SK-N-SH (cell line): ENCODE data around the gene LUC7L3. TPM values are rescaled to one million over a fixed set of nuclear protein-coding genes. Genes with fewer than 3 reads are reported as not detected.
A peak's percentile ranks its signal among the peaks of the same experiment; 100 is the strongest.

Experiments used
- CTCF ChIA-PET: fragments of 300-600, 350-600 bp; formaldehyde crosslinking; extraction: SDS; loops from one replicate; lab custom pipeline; 2021; lab: Yijun Ruan, JAX
- POLR2A ChIA-PET: fragments of 350-600 bp; sonication (Branson Sonifier 250); formaldehyde crosslinking; extraction: SDS; loops from one replicate; lab custom pipeline; 2020; ENCODE audit warnings: antibody characterized with exemption, inconsistent platforms; lab: Yijun Ruan, JAX
- DNase-seq: peaks from one replicate; pipeline ENCODE4 v3.0.0; 2012
- H2AFZ ChIP-seq: fragments of 200-600 bp; sonication (generic); 2 replicates; pipeline ENCODE4 v1.8.1; 2016; ENCODE audit warnings: antibody characterized with exemption, mild to moderate bottlenecking, low read depth
- H3F3A ChIP-seq: fragments of 200-600 bp; sonication (generic); replicated peaks from 2 replicates; pipeline ENCODE3; 2016; ENCODE audit warnings: antibody characterized with exemption, mild to moderate bottlenecking; ENCODE audit not compliant: insufficient read depth
- H3K27ac ChIP-seq, 2 experiments: fragments of 200-500 bp in 1 of 2; fragments of 200-600 bp in 1 of 2; sonication (Bioruptor generic) in 1 of 2; sonication (generic), shearing (Covaris generic) in 1 of 2; 2 replicates each; pipeline versions ENCODE4 v1.5.1 to v1.6.1; 2014 to 2016; ENCODE audit warnings: low read depth in 2 of 2, inconsistent platforms in 1 of 2, low read length in 1 of 2, mild to moderate bottlenecking in 1 of 2, mixed read lengths in 1 of 2
- H3K27me3 ChIP-seq: fragments of 200-600 bp; sonication (generic), shearing (Covaris generic); 2 replicates; pipeline ENCODE4 v1.6.1; 2016; ENCODE audit warnings: mixed run types; ENCODE audit not compliant: insufficient read depth
- H3K36me3 ChIP-seq, 2 experiments: fragments of 200-500 bp in 1 of 2; fragments of 200-600 bp in 1 of 2; sonication (Bioruptor generic) in 1 of 2; sonication (generic) in 1 of 2; replicated peaks in 1 of 2; 2 replicates each; pipeline versions ENCODE3 to v1.5.1; 2014 to 2016; ENCODE audit warnings: low read length in 1 of 2, mild to moderate bottlenecking in 1 of 2; ENCODE audit not compliant: insufficient read depth in 2 of 2, control insufficient read depth in 1 of 2
- H3K4me1 ChIP-seq, 2 experiments: fragments of 200-500 bp in 1 of 2; fragments of 200-600 bp in 1 of 2; sonication (Bioruptor generic) in 1 of 2; sonication (generic), shearing (Covaris generic) in 1 of 2; 2 replicates each; pipeline versions ENCODE4 v1.5.1 to v1.6.1; 2014 to 2016; ENCODE audit warnings: low read depth in 1 of 2, low read length in 1 of 2, mixed run types in 1 of 2; ENCODE audit not compliant: insufficient read depth in 2 of 2, control insufficient read depth in 1 of 2
- H3K4me2 ChIP-seq: fragments of 200-600 bp; sonication (generic), shearing (Covaris generic); 2 replicates; pipeline ENCODE4 v1.6.1; 2017; ENCODE audit warnings: mixed run types
- H3K4me3 ChIP-seq, 2 experiments: fragments of 200-500 bp in 1 of 2; fragments of 200-600 bp in 1 of 2; sonication (Bioruptor generic) in 1 of 2; sonication (generic), shearing (Covaris generic) in 1 of 2; 2 replicates each; pipeline versions ENCODE4 v1.5.1 to v1.8.1; 2014 to 2016; ENCODE audit warnings: low read depth in 2 of 2, inconsistent platforms in 1 of 2, low read length in 1 of 2, mild to moderate bottlenecking in 1 of 2, mixed read lengths in 1 of 2, moderate library complexity in 1 of 2
- H3K79me2 ChIP-seq: fragments of 200-600 bp; sonication (generic); 2 replicates; pipeline ENCODE4 v1.8.1; 2017; ENCODE audit warnings: mild to moderate bottlenecking; ENCODE audit not compliant: insufficient read depth
- H3K9ac ChIP-seq: fragments of 200-600 bp; sonication (generic); 2 replicates; pipeline ENCODE4 v1.6.1; 2017; ENCODE audit warnings: mixed run types
- H3K9me2 ChIP-seq: fragments of 200-600 bp; sonication (generic); 2 replicates; pipeline ENCODE4 v1.6.1; 2017; ENCODE audit warnings: mixed run types
- H3K9me3 ChIP-seq: fragments of 200-600 bp; sonication (generic); 2 replicates; pipeline ENCODE4 v1.6.1; 2017; ENCODE audit warnings: mixed run types, mild to moderate bottlenecking, moderate library complexity
- H4K20me1 ChIP-seq: fragments of 200-600 bp; sonication (generic); 2 replicates; pipeline ENCODE4 v1.6.1; 2017; ENCODE audit warnings: mild to moderate bottlenecking, mixed run types; ENCODE audit not compliant: insufficient read depth
- FOXM1 ChIP-seq: IDR thresholded peaks from 2 replicates; pipeline ENCODE4 v1.4.0; 2012; ENCODE audit warnings: low read depth, mild to moderate bottlenecking
- GABPA ChIP-seq: IDR thresholded peaks from 2 replicates; pipeline ENCODE4 v1.4.0; 2012; ENCODE audit warnings: low read depth, mild to moderate bottlenecking
- MAX ChIP-seq: IDR thresholded peaks from 2 replicates; pipeline ENCODE4 v1.4.0; 2012; ENCODE audit warnings: low read depth
- MXI1 ChIP-seq: IDR thresholded peaks from 2 replicates; pipeline ENCODE4 v1.6.1; 2012; ENCODE audit warnings: mild to moderate bottlenecking, low read depth, low read length, improper control_type of control experiment
- PBX3 ChIP-seq: IDR thresholded peaks from 2 replicates; pipeline ENCODE4; 2012
- REST ChIP-seq: IDR thresholded peaks from 2 replicates; pipeline ENCODE4 v1.6.1; 2012; ENCODE audit warnings: mild to moderate bottlenecking, low read depth, low read length, moderate library complexity
- RXRA ChIP-seq: IDR thresholded peaks from 2 replicates; pipeline ENCODE4 v1.4.0; 2012; ENCODE audit warnings: low read depth, mild to moderate bottlenecking, borderline replicate concordance
- SIN3A ChIP-seq: IDR thresholded peaks from 2 replicates; pipeline ENCODE4 v1.6.1; 2012; ENCODE audit warnings: low read depth, mild to moderate bottlenecking, low read length, moderate library complexity, borderline replicate concordance
- SMC3 ChIP-seq: IDR thresholded peaks from 2 replicates; pipeline ENCODE4 v1.6.1; 2012; ENCODE audit warnings: low read depth, low read length, improper control_type of control experiment
- TCF12 ChIP-seq: IDR thresholded peaks from 2 replicates; pipeline ENCODE4 v1.4.0; 2012
- USF1 ChIP-seq: IDR thresholded peaks from 2 replicates; pipeline ENCODE4 v1.4.0; 2012; ENCODE audit warnings: low read depth, borderline replicate concordance
- USF2 ChIP-seq: fragments of 150-350 bp; IDR thresholded peaks from 2 replicates; pipeline ENCODE4 v1.6.1; 2017; ENCODE audit warnings: antibody characterized with exemption, low read length, low read depth, borderline replicate concordance
- YY1 ChIP-seq: IDR thresholded peaks from 2 replicates; pipeline ENCODE4 v1.4.0; 2012; ENCODE audit warnings: low read depth, mild to moderate bottlenecking
- WGBS: methylation state at CpG from one replicate; pipeline ENCODE4 v1.1.6; 2017; ENCODE audit warnings: low lambda C conversion rate; 5-methylcytosine and 5-hydroxymethylcytosine counted together
- polyA plus RNA-seq, 3 experiments: library from polyadenylated mRNA; depleted of rRNA; stranded (reverse); fragments of >200 nt; gene quantifications; 2 replicates each; pipeline ENCODE4 v1.2.3, GENCODE V29; 2012

LUC7L3 gene
- polyA plus RNA-seq, 1 of the 3 experiments (the other 2 are of a cell fraction), result 154 TPM

- TF ChIP-seq USF2, result no peak
- no peak for TF ChIP-seq YY1
- no peak for TF ChIP-seq TCF12
- TF ChIP-seq FOXM1, result no peak
- no peak for TF ChIP-seq GABPA
- TF ChIP-seq MXI1, result no peak
Observed at GRCh38 chr17:50719924-50720794, 756 bp downstream of the LUC7L3 start (continued).

- peak; percentile 56 for DNase-seq
- H3K27ac ChIP-seq, result peak overlapping the region; percentile 9 to 98; a peak in 2 of 4 replicates
- 10% methylated on average over 7 of the region's 7 CpGs for WGBS
- peak overlapping the region; percentile 95 for H3K9ac ChIP-seq
- H3F3A ChIP-seq, result peaks cover 13% of the 10 kb centered on the region
- TF ChIP-seq GABPA (peak; percentile 74), MXI1 (peak; percentile 91), YY1 (no peak), USF1 (no peak), SIN3A (no peak), RXRA (no peak)
- TF ChIP-seq, all 33 proteins: peak for 2
- Histone ChIP-seq H4K20me1 (peaks cover 67% of the 10 kb centered on the region), H3K4me2 (peak overlapping the region; percentile 72), H3K9me3 (no peaks in the 10 kb centered on the region), H3K27me3 (no peaks in the 10 kb centered on the region), H2AFZ (no peak overlapping the region), H3K79me2 (peaks cover 70% of the 10 kb centered on the region), H3K4me3 (peak overlapping the region; percentile 68 to 86), H3K4me1 (peaks cover 4 to 6% of the 10 kb centered on the region in 2 experiments; a peak in 2 of 4 replicates), H3K36me3 (peaks cover 2 to 8% of the 10 kb centered on the region in 2 experiments), H3K9me2 (no peaks in the 10 kb centered on the region)
- CTCF ChIA-PET, result interaction anchor here (0.6 to 1.6 kb wide), 3 partner anchors 19 to 91 kb away, joined by 3 to 5 read pairs (median 4); no protein-coding TSS in a partner anchor
- POLR2A ChIA-PET, result no interaction called here
Observed at GRCh38 chr17:50721194-50722010, 2.0 kb downstream of the LUC7L3 start.

- H3K27ac ChIP-seq, result no peak overlapping the region
- H3K4me1 ChIP-seq, result peaks cover 8% of the 10 kb centered on the region in 2 experiments; a peak in 2 of 4 replicates
- peak overlapping the region; percentile 72 for H3K4me2 ChIP-seq
- no peak overlapping the region for H2AFZ ChIP-seq
- no peak overlapping the region for H3K9ac ChIP-seq
- no peaks in the 10 kb centered on the region for H3K9me2 ChIP-seq
- H3K4me3 ChIP-seq, result peak overlapping the region in 1 of 2 experiments; percentile 2; a peak in 1 of 4 replicates
- H3F3A ChIP-seq, result peaks cover 13% of the 10 kb centered on the region
- no peak for TF ChIP-seq MXI1
- TF ChIP-seq MAX, result no peak
- no peak for TF ChIP-seq PBX3
- TF ChIP-seq REST, result no peak
- TF ChIP-seq YY1, result no peak
- TF ChIP-seq SMC3, result no peak
- no peaks in the 10 kb centered on the region for H3K9me3 ChIP-seq
- no peaks in the 10 kb centered on the region for H3K27me3 ChIP-seq
- 34% methylated on average over 3 of the region's 3 CpGs for WGBS
- ChIA-PET CTCF (interaction anchor here (1.6 kb wide), 1 partner anchor 93 kb away, joined by 4 read pairs; no protein-coding TSS in a partner anchor), POLR2A (no interaction called here)
- H4K20me1 ChIP-seq, result peaks cover 81% of the 10 kb centered on the region
- peaks cover 83% of the 10 kb centered on the region for H3K79me2 ChIP-seq
- H3K36me3 ChIP-seq, result peaks cover 2 to 8% of the 10 kb centered on the region in 2 experiments
- no peak for DNase-seq
Observed at GRCh38 chr17:50722746-50723145, 3.3 kb downstream of the LUC7L3 start.
